AG10803 (cell line): ENCODE data around the gene NXNL2.

Source experiments
- DNase-seq: peaks from one replicate; pipeline ENCODE4 v3.0.0; 2010; ENCODE audit warnings: low read depth
- H3K4me3 ChIP-seq: 2 replicates; pipeline ENCODE4 v1.5.1; 2011; ENCODE audit warnings: mild to moderate bottlenecking, low read length, control low read depth
- CTCF ChIP-seq: conservative IDR thresholded peaks from 2 replicates; pipeline ENCODE4 v1.5.1; 2011; ENCODE audit warnings: mild to moderate bottlenecking, low read length, control low read depth, inconsistent platforms

NXNL2 gene

GRCh38 chr9:88586452-88586851 lies 51.5 kb downstream of the NXNL2 start:
- no peak for TF ChIP-seq CTCF
- H3K4me3 ChIP-seq = no peak overlapping the region
- peak; percentile 68 for DNase-seq

- peak; percentile 22 for DNase-seq
- no peak for TF ChIP-seq CTCF
- no peak overlapping the region for H3K4me3 ChIP-seq
Observed at GRCh38 chr9:88587182-88587581, 52.2 kb downstream of the NXNL2 start.

- no peak overlapping the region for H3K4me3 ChIP-seq
- peak; percentile 36 for DNase-seq
- TF ChIP-seq CTCF = no peak
Observed at GRCh38 chr9:88587885-88588649, 53.1 kb downstream of the NXNL2 start.

GRCh38 chr9:88589656-88590055 lies 54.7 kb downstream of the NXNL2 start:
- no peak overlapping the region for H3K4me3 ChIP-seq
- no peak for TF ChIP-seq CTCF
- no peak for DNase-seq

- 0 out of 2 replicates have a peak, but pooled peaks have one; percentile 1 for TF ChIP-seq CTCF
- H3K4me3 ChIP-seq = no peak overlapping the region
- no peak for DNase-seq
Observed at GRCh38 chr9:88590558-88591146, 55.7 kb downstream of the NXNL2 start.

GRCh38 chr9:88593537-88594185 lies 58.7 kb downstream of the NXNL2 start:
- no peak overlapping the region for H3K4me3 ChIP-seq
- peak; percentile 68 for DNase-seq
- peak; percentile 81 for TF ChIP-seq CTCF
